ENCODE measurements around the gene CCNG2.

DNA sequence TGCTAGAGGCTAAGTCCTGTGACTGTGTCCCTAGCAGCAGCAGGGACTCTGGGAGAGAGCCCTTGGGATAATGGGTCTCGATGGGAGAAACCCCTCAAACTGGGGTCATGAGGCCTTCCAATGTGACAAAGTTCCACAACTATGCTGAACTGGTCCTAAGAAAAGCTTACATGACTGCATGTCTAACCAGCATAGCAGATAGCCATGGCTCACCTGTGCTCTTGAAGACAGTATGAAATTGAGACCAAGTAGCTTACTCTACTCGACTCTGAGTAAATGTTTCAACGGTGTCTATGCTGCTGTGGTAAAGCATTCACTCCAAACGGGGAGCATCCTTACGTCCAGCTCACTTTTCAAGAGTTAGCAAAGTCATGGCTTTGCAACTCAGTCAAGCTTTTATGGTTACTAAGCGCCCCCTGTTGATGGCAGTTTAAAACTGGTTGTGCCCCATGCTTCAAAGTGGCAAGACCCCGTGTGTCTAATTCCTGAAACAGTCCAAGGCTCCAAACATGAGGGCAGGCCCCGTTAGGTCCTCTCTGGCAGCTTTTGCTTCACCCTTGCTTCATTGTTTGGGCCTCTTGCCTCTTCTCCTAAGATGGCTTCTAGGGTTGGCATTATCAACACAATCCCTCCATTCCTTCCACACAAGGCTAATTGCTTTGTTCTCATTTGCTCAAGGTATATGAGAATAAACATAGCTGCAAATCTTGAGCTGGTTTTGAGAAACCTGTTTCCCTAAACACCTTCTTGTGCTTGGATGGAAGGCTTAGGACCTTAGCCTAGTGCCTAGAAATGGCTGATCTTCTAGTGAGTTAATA, 46.6 kb downstream of the CCNG2 start:
- TF ChIP-seq CTCF (IDR thresholded peaks at IDR 0.05) (peak; percentile 54 to 83 (median 74)), EP300 (IDR thresholded peaks at IDR 0.05) (no peak), POLR2A (IDR thresholded peaks at IDR 0.05) (no peak)

Data from tibial nerve (tissue), 4 donors.